ENCODE measurements around the gene TANGO2.

TANGO2 gene

GRCh38 chr22:20110359-20110985 lies 89.6 kb downstream of the TANGO2 start:
- no peak for DNase-seq

DNA sequence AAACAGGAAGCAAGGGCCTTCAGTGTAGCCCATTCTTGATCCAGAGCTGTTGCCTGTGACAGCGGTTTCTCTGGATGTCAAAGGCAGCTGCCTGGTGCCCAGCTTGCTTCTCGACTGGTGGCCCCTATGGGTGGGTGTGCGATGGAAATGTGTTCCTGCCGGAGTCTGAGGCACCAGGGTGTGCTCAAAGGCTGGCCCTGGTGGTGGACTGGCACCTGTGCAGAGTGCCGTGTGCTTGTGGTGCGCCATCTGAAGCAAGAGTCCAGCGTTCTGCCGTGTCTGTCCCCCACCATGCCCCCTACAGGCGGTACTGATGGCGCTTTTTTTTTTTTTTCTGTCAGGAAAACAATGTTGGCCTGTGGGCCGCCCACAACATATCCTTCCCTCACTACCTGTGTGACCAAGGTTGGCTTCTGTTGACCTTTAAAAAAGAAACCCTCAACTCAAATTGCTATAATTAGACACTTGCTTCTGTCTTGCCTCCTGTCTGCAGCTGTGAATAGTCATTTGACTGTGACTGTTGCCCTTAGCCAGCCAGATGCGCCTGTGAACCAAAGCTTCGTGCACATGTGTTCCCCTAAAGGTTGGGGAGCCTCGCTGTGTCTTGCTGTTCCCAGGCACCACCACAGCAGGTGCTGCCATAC lies 90.3 kb downstream of the TANGO2 start:
- peak; percentile 72 for DNase-seq

DNA sequence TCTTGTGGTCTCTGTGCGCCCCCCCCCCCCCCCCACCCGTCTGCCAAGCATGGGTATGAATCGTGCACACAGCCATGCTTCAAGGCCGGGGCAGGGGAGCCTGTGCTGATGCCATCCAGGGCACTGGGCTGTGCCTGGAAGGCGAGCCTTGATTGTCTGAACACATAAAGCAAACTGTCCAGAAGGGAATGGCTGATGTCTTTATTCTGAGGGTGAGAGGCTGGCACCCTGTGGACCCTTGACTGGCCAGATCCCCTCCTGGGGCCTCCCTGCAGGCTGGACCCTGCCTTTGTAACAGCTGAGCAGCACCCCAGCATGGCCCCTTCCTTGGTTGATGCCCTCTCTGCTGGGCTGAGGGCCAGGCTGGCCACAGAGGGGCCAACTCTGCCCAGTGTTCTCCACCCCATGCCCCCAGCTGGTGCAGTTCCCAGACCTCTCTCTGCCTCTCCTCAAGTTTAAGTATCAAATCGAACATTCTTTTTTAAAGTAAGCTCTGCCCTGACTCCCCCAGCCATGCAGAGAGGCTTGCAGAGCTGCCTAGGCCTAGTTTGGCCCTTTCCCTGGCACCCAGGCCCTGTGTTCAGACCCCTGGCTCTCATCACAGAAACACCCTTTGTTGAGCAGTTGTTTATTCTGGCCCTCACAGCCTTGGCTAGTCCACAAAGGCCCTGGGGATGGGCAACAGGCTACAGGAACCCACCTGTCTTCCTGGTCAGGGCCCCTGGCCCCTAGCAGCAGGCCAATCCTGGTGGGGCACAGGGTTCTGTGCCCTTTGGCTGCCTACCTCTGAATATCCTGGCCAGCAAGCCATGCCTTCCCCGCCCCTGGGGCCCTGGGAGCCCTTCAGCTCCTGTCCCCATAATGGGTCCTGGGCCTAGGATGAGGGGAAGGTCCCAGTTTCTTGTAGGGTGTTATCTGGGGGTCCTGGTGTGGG lies 91.0 kb downstream of the TANGO2 start:
- peak; percentile 39 for DNase-seq

- no peak for DNase-seq
These were observed 92.0 kb downstream of the TANGO2 start for GRCh38 chr22:20112623-20113511.

- DNase-seq: no peak
These were observed 92.8 kb downstream of the TANGO2 start for GRCh38 chr22:20113551-20114310.

DNA sequence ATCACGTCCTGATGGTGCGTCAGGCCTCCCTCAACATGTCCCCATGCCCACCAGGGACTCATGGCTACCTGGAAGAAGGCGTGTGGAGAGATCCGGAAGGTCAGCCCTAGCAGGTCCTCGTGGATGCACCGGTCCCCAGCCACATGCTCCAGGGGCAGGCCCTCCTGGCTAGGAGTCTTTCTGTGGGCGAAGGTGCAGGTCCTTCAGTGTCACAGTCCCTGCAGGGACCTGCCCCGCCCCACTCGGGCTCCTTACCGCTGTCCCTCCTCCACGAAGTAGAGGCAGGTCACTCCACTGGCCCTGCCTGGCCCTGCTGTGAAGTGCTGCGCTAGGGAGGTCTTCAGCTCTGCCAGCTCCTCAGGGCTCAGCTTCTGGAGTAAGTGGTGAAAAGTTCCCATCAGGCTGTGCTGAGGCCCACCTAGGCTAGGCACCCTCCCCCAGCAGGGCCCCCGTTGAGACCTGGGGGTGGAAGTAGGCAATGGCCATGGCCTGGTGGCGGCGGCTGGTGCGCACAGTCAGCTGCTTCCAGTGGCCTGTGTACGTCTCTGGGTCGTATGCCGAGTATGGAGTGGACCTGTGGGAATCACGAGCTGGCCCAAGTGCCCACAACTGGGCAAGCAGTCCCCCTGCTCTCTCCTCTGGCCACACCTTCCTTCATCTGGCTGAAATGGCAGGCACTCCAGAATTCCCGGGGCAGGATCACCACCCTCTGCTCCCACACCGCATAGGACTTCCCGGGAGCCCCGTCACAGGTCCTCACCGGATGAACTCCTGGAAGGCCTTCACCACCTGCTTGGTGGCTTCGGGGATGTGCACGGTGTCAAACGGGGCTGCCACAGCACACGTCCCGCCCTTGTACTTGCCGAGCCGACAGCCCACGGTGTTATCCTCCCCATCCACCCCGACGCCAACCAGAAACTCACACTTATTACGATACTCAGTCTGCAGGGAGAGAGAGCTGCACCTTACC lies 93.9 kb downstream of the TANGO2 start:
- DNase-seq: no peak

DNA sequence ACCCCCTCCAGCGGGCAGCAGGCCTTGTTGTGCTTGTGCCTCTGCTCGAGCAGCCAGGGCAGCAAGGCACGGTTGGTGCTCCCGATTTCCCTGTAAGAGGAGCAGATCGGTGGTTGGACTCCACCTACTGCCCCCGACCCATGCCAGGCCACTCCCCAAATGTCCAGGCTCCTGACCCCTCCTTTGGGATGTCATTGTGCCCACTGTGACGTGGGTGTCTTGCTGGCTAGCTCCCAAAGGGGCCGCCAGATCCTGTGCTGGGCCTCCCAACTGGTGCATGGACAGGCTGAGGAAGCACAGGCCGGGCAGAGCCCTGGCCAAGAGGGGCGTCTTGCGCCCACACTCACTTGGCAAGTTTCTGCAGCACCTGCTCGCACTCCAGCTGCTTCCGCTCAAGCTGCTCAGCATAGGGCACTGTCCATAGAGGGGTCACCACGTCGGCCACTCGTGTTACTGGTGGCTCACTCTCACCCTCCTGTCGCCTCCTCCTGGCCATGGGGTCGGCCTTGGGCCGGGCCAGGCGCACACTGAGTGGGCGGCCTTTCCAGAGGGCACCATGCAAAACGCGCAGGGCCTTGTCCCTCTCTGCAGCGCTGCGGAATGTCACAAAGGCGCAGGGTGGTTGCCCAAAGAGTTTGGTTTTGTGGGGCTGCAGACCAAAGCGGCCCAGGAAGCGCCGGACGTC lies 94.9 kb downstream of the TANGO2 start, which contains the start of gene RANBP1:
Gene RANBP1 (plus strand): TSS at position 414 of the 685 bp plus-strand sequence. CDS start 81 bp downstream, at position 495.
- no peak for DNase-seq

GRCh38 chr22:20116376-20116950 lies 95.6 kb downstream of the TANGO2 start:
- peak; percentile 55 for DNase-seq

All from NCI-H82 (cell line).